Caco-2 (cell line): Measurements from ENCODE around the gene CARS2. TPM values are rescaled to one million over a fixed set of nuclear protein-coding genes. Genes with fewer than 3 reads are reported as not detected.
"Not testable (repeated sequence)": the region's sequence is repeated elsewhere in the genome, so short reads cannot be mapped to it uniquely, and the experiment has no call there.

ENCODE experiments used
- BruUV-seq: library from RNA; stranded (reverse); fragments of 400-500 nt; replicated peaks from 2 replicates; lab custom pipeline; 2021; lab: Mats Ljungman, UMichigan
- CTCF ChIA-PET: fragments of 300-600 bp; sonication (Branson Sonifier 250); formaldehyde crosslinking; loops from one replicate; lab custom pipeline; 2022; ENCODE audit warnings: antibody characterized with exemption; lab: Charles Lee
- POLR2A ChIA-PET: fragments of 300-600 bp; sonication (Branson Sonifier 250); formaldehyde crosslinking; loops from one replicate; lab custom pipeline; 2022; ENCODE audit warnings: antibody characterized with exemption; lab: Charles Lee
- DNase-seq, 2 experiments: peaks; one replicate each; pipeline versions ENCODE4 v3.0.0 to v3.0.0-alpha.2; 2020 to 2022
- H3K27me3 ChIP-seq: replicated peaks from 2 replicates; pipeline ENCODE4 v1.6.0; 2011; ENCODE audit warnings: low read length; ENCODE audit not compliant: control insufficient read depth, insufficient read depth
- H3K36me3 ChIP-seq: 2 replicates; pipeline ENCODE4 v1.5.1; 2011; ENCODE audit warnings: low read length; ENCODE audit not compliant: control insufficient read depth, insufficient read depth
- H3K4me1 ChIP-seq: fragments of 250-450 bp; sonication (Bioruptor Pico); 2 replicates; pipeline ENCODE4 v1.5.1; 2020; ENCODE audit warnings: mild to moderate bottlenecking
- H3K4me3 ChIP-seq: 2 replicates; pipeline ENCODE4 v1.5.1; 2011; ENCODE audit warnings: low read depth, mild to moderate bottlenecking, control low read depth, low read length
- H3K9me3 ChIP-seq: fragments of 250-450 bp; sonication (Bioruptor Pico); 2 replicates; pipeline ENCODE4 v1.5.1; 2020; ENCODE audit warnings: mild to moderate bottlenecking, moderate library complexity
- H3K27ac Mint-ChIP-seq: one replicate; pipeline ENCODE4 v1.8.0; 2022; ENCODE audit warnings: mixed read lengths; ENCODE audit not compliant: unreplicated experiment
- H3K27me3 Mint-ChIP-seq: one replicate; pipeline ENCODE4 v1.8.0; 2022; ENCODE audit warnings: mixed read lengths; ENCODE audit not compliant: insufficient read depth, unreplicated experiment
- H3K36me3 Mint-ChIP-seq: one replicate; pipeline ENCODE4 v1.8.0; 2022; ENCODE audit warnings: mild to moderate bottlenecking, mixed read lengths; ENCODE audit not compliant: insufficient read depth, unreplicated experiment
- H3K4me1 Mint-ChIP-seq: one replicate; pipeline ENCODE4 v1.8.0; 2022; ENCODE audit warnings: low read depth, mixed read lengths; ENCODE audit not compliant: unreplicated experiment
- H3K4me3 Mint-ChIP-seq: one replicate; pipeline ENCODE4 v1.8.0; 2022; ENCODE audit warnings: mild to moderate bottlenecking, moderate library complexity, mixed read lengths; ENCODE audit not compliant: unreplicated experiment
- H3K9me3 Mint-ChIP-seq: one replicate; pipeline ENCODE4 v1.8.0; 2022; ENCODE audit warnings: mixed read lengths; ENCODE audit not compliant: unreplicated experiment
- CTCF ChIP-seq, 2 experiments: fragments of 200-600 bp in 1 of 2; IDR thresholded peaks; 1 replicate in 1 of 2; 2 replicates in 1 of 2; pipeline versions ENCODE4 v1.5.1 to v1.8.0; 2011 to 2022; ENCODE audit warnings: antibody characterized with exemption in 1 of 2, control low read depth in 1 of 2, inconsistent platforms in 1 of 2, low read depth in 1 of 2, low read length in 1 of 2, mild to moderate bottlenecking in 1 of 2, moderate library complexity in 1 of 2; ENCODE audit not compliant: insufficient read depth in 1 of 2, severe bottlenecking in 1 of 2, unreplicated experiment in 1 of 2
- intact Hi-C: fragments of 100-400 bp; cut with micrococcal nuclease; formaldehyde crosslinking; loops from one replicate; pipeline ENCODE4 v1.10.0; 2022; ENCODE audit not compliant: unreplicated experiment
- total RNA-seq: library from RNA; stranded (reverse); gene quantifications from 2 replicates; pipeline ENCODE4 v1.2.3, GENCODE V29; 2022

Gene CARS2
- total RNA-seq, 1 experiment from 2014 or later = 63.1 TPM

DNA sequence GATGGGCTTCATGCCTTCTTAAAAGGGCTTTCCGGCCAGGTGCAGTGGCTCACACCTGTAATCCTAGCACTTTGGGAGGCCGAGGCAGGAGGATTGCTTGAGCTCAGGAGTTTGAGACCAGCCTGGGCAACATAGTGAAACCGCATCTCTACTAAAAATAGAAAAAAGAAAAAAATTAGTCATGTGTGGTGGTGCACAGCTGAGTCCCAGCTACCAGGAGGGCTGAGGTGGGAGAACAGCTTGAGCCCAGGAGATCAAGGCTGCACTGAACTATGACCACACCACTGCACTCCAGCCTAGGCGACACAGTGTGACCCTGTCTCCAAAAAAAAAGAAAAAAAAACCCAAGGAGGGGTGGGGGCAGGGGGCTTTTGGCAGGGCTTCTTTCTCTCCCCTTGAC is 7.2 kb downstream of the CARS2 start:
- BruUV-seq = no TSS peak
- Histone ChIP-seq H3K9me3 (no peaks in the 10 kb centered on the region), H3K4me1 (no peaks in the 10 kb centered on the region), H3K27me3 (no peaks in the 10 kb centered on the region), H3K4me3 (no peak overlapping the region), H3K36me3 (peaks cover 3% of the 10 kb centered on the region)
- Mint-ChIP-seq H3K27ac (no peak overlapping the region), H3K9me3 (no peaks in the 10 kb centered on the region), H3K4me3 (no peak overlapping the region), H3K4me1 (peaks cover 15% of the 10 kb centered on the region), H3K27me3 (no peaks in the 10 kb centered on the region), H3K36me3 (peaks cover 57% of the 10 kb centered on the region)
- POLR2A ChIA-PET = no interaction called here
- CTCF ChIA-PET = no interaction called here
- no peak for DNase-seq
- intact Hi-C loops = no loop called here
- no peak for TF ChIP-seq CTCF (IDR thresholded peaks at IDR 0.05; ENCODE audit: insufficient read depth in 1 of 2, low read depth in 1 of 2, low read length in 1 of 2, severe bottlenecking in 1 of 2, unreplicated experiment in 1 of 2)

GRCh38 chr13:110697842-110698241 is 8.1 kb downstream of the CARS2 start:
- H3K36me3 ChIP-seq = peaks cover 3% of the 10 kb centered on the region

DNA sequence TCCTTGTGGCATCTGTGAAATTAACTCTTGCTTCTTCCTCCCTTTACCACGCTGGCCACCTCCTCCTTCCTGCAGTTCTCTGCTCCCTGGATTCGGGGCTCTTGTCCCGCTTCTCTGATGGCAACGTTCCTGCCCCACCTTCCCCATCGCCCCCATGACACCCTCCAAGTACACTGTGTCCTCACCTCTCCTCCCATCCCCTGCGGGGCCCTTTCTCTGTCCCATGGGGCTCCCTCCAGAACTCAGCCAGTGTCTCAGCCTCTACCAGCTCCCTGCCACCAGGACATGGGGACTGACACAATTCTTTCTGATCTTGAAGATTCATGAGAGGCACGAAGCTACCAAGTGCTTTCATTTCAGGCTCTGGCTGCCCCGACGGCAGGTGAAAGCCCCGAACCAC is 9.1 kb downstream of the CARS2 start:
- Mint-ChIP-seq H3K27ac (no peak overlapping the region), H3K4me3 (no peak overlapping the region), H3K4me1 (no peaks in the 10 kb centered on the region), H3K27me3 (no peaks in the 10 kb centered on the region), H3K36me3 (peaks cover 66% of the 10 kb centered on the region), H3K9me3 (no peaks in the 10 kb centered on the region)
- no TSS peak for BruUV-seq
- H3K4me3 ChIP-seq = no peak overlapping the region
- H3K4me1 ChIP-seq = no peaks in the 10 kb centered on the region
- ChIA-PET POLR2A (no interaction called here), CTCF (no interaction called here)
- TF ChIP-seq CTCF (IDR thresholded peaks at IDR 0.05; ENCODE audit: insufficient read depth in 1 of 2, low read depth in 1 of 2, low read length in 1 of 2, severe bottlenecking in 1 of 2, unreplicated experiment in 1 of 2) = no peak
- H3K27me3 ChIP-seq = no peaks in the 10 kb centered on the region
- DNase-seq = no peak
- H3K9me3 ChIP-seq = no peaks in the 10 kb centered on the region
- H3K36me3 ChIP-seq = peaks cover 3% of the 10 kb centered on the region
- intact Hi-C loops = no loop called here

More at GRCh38 chr13:110697842-110698241, 8.1 kb downstream of the CARS2 start:
- BruUV-seq = no TSS peak
- peaks cover 10% of the 10 kb centered on the region for H3K4me1 Mint-ChIP-seq
- H3K4me3 Mint-ChIP-seq = no peak overlapping the region
- H3K36me3 Mint-ChIP-seq = peaks cover 61% of the 10 kb centered on the region
- DNase-seq = no peak
- TF ChIP-seq CTCF (IDR thresholded peaks at IDR 0.05; ENCODE audit: insufficient read depth in 1 of 2, low read depth in 1 of 2, low read length in 1 of 2, severe bottlenecking in 1 of 2, unreplicated experiment in 1 of 2) = no peak
- CTCF ChIA-PET = no interaction called here
- H3K9me3 Mint-ChIP-seq = no peaks in the 10 kb centered on the region
- Histone ChIP-seq H3K4me1 (no peaks in the 10 kb centered on the region), H3K4me3 (no peak overlapping the region), H3K27me3 (no peaks in the 10 kb centered on the region), H3K9me3 (no peaks in the 10 kb centered on the region)
- H3K27me3 Mint-ChIP-seq = no peaks in the 10 kb centered on the region
- POLR2A ChIA-PET = no interaction called here
- intact Hi-C loops = no loop called here
- H3K27ac Mint-ChIP-seq = no peak overlapping the region

GRCh38 chr13:110695774-110696173 is 10.1 kb downstream of the CARS2 start:
- intact Hi-C loops, POLR2A ChIA-PET, H3K9me3 ChIP-seq, BruUV-seq, H3K4me1 ChIP-seq, CTCF ChIA-PET, H3K4me3 ChIP-seq, H3K27me3 Mint-ChIP-seq, H3K27ac Mint-ChIP-seq, H3K27me3 ChIP-seq, H3K36me3 ChIP-seq, H3K4me3 Mint-ChIP-seq, H3K9me3 Mint-ChIP-seq, DNase-seq, H3K4me1 Mint-ChIP-seq: not testable (repeated sequence)
- peaks cover 70% of the 10 kb centered on the region for H3K36me3 Mint-ChIP-seq
